DND-41 (cell line): ENCODE results near the gene CFAP73.

Experiments used
- ATAC-seq: fragments of 200-7000 bp; cut with Tn5 transposase; 3 replicates; pipeline ENCODE4 v1.9.1; 2021; ENCODE audit warnings: low read depth; ENCODE audit not compliant: insufficient read depth
- DNase-seq: peaks from one replicate; pipeline ENCODE4 v3.0.0-alpha.2; 2020
- H2AFZ ChIP-seq: 2 replicates; pipeline ENCODE4 v1.6.0; 2012; ENCODE audit warnings: low read depth, low read length
- H3K27ac ChIP-seq: 2 replicates; pipeline ENCODE4 v1.5.1; 2012; ENCODE audit warnings: low read length, inconsistent platforms
- H3K27me3 ChIP-seq: fragments of 200-600 bp; sonication (generic); 2 replicates; pipeline ENCODE4 v1.6.0; 2012; ENCODE audit warnings: low read length, mild to moderate bottlenecking, inconsistent platforms; ENCODE audit not compliant: insufficient read depth, poor library complexity
- H3K36me3 ChIP-seq: 2 replicates; pipeline ENCODE4 v1.5.1; 2012; ENCODE audit warnings: low read length, inconsistent platforms; ENCODE audit not compliant: insufficient read depth
- H3K4me1 ChIP-seq: 2 replicates; pipeline ENCODE4 v1.5.1; 2012; ENCODE audit warnings: mild to moderate bottlenecking, low read length; ENCODE audit not compliant: insufficient read depth
- H3K4me2 ChIP-seq: 2 replicates; pipeline ENCODE4 v1.6.0; 2012; ENCODE audit warnings: mild to moderate bottlenecking, moderate library complexity, low read length, inconsistent platforms; ENCODE audit not compliant: insufficient read depth
- H3K4me3 ChIP-seq, 2 experiments: fragments of 200-600 bp in 1 of 2; shearing (Covaris generic) in 1 of 2; 2 replicates each; pipeline ENCODE4 v1.5.1; 2012 to 2016; ENCODE audit warnings: inconsistent platforms in 2 of 2, low read length in 2 of 2, mild to moderate bottlenecking in 2 of 2, low read depth in 1 of 2, moderate library complexity in 1 of 2
- H3K79me2 ChIP-seq: 2 replicates; pipeline ENCODE4 v1.6.0; 2012; ENCODE audit warnings: low read length, inconsistent platforms; ENCODE audit not compliant: insufficient read depth
- H3K9ac ChIP-seq: 2 replicates; pipeline ENCODE4 v1.6.0; 2012; ENCODE audit warnings: low read depth, mild to moderate bottlenecking, inconsistent platforms, low read length, moderate library complexity
- H3K9me3 ChIP-seq: 2 replicates; pipeline ENCODE4 v1.5.1; 2012; ENCODE audit warnings: low read length, moderate library complexity, mild to moderate bottlenecking, inconsistent platforms; ENCODE audit not compliant: insufficient read depth, severe bottlenecking
- H4K20me1 ChIP-seq: 2 replicates; pipeline ENCODE4 v1.6.0; 2012; ENCODE audit warnings: low read length; ENCODE audit not compliant: insufficient read depth
- CTCF ChIP-seq: IDR thresholded peaks from 2 replicates; pipeline ENCODE4 v1.5.1; 2012; ENCODE audit warnings: borderline replicate concordance, low read length, moderate library complexity, mild to moderate bottlenecking; ENCODE audit not compliant: poor library complexity, severe bottlenecking; ENCODE audit errors: extremely low read depth
- EZH2 ChIP-seq: IDR thresholded peaks from 3 replicates; pipeline ENCODE4 v1.6.1; 2012; ENCODE audit warnings: borderline replicate concordance, low read depth, mild to moderate bottlenecking, moderate library complexity, low read length, inconsistent platforms; ENCODE audit not compliant: severe bottlenecking

Gene CFAP73

GRCh38 chr12:113173081-113173698, 23.7 kb downstream of the CFAP73 start:
- no peaks in the 10 kb centered on the region for H3K9me3 ChIP-seq
- no peaks in the 10 kb centered on the region for H3K27me3 ChIP-seq
- ATAC-seq (no peak), DNase-seq (no peak)
- no peaks in the 10 kb centered on the region for H3K4me1 ChIP-seq
- H3K9ac ChIP-seq = no peak overlapping the region
- H4K20me1 ChIP-seq = peaks cover 8% of the 10 kb centered on the region
- TF ChIP-seq EZH2 = no peak
- H3K36me3 ChIP-seq = peaks cover 95% of the 10 kb centered on the region
- H3K27ac ChIP-seq = peak overlapping the region; percentile 1; the same call in 1 of the 2 replicates
- no peak overlapping the region for H3K4me3 ChIP-seq
- no peak overlapping the region for H3K4me2 ChIP-seq
- no peak overlapping the region for H2AFZ ChIP-seq
- peaks cover 31% of the 10 kb centered on the region for H3K79me2 ChIP-seq

- Histone ChIP-seq H3K9me3 (no peaks in the 10 kb centered on the region), H3K27ac (no peak overlapping the region), H3K4me1 (no peaks in the 10 kb centered on the region), H3K9ac (no peak overlapping the region), H2AFZ (no peak overlapping the region), H4K20me1 (peaks cover 14% of the 10 kb centered on the region), H3K27me3 (no peaks in the 10 kb centered on the region), H3K4me2 (no peak overlapping the region), H3K36me3 (peaks cover 95% of the 10 kb centered on the region), H3K79me2 (peaks cover 33% of the 10 kb centered on the region), H3K4me3 (no peak overlapping the region)
- peak; percentile 98 for TF ChIP-seq CTCF
- TF ChIP-seq EZH2 = no peak
- DNase-seq (peak; percentile 75), ATAC-seq (peak; percentile 85)
Observed at GRCh38 chr12:113174461-113175384, 25.2 kb downstream of the CFAP73 start.

- Histone ChIP-seq H3K27ac (no peak overlapping the region), H3K9ac (no peak overlapping the region), H3K4me1 (peaks cover 13% of the 10 kb centered on the region), H3K4me2 (no peak overlapping the region), H3K4me3 (no peak overlapping the region), H4K20me1 (peaks cover 44% of the 10 kb centered on the region), H3K79me2 (peaks cover 52% of the 10 kb centered on the region), H3K9me3 (no peaks in the 10 kb centered on the region), H2AFZ (no peak overlapping the region), H3K36me3 (peaks cover 87% of the 10 kb centered on the region), H3K27me3 (no peaks in the 10 kb centered on the region)
- DNase-seq (no peak), ATAC-seq (no peak)
- TF ChIP-seq CTCF (no peak), EZH2 (no peak)
Observed at GRCh38 chr12:113179023-113179422, 29.5 kb downstream of the CFAP73 start.

- H3K79me2 ChIP-seq = peaks cover 63% of the 10 kb centered on the region
- no peaks in the 10 kb centered on the region for H3K27me3 ChIP-seq
- DNase-seq (no peak), ATAC-seq (no peak)
- TF ChIP-seq EZH2 = no peak
- TF ChIP-seq CTCF = no peak
- H3K4me3 ChIP-seq = no peak overlapping the region
- peaks cover 46% of the 10 kb centered on the region for H4K20me1 ChIP-seq
- no peak overlapping the region for H3K4me2 ChIP-seq
- peaks cover 18% of the 10 kb centered on the region for H3K4me1 ChIP-seq
- peaks cover 74% of the 10 kb centered on the region for H3K36me3 ChIP-seq
- no peak overlapping the region for H3K9ac ChIP-seq
- no peak overlapping the region for H3K27ac ChIP-seq
- H3K9me3 ChIP-seq = no peaks in the 10 kb centered on the region
- no peak overlapping the region for H2AFZ ChIP-seq
Observed at GRCh38 chr12:113180333-113180732, 30.8 kb downstream of the CFAP73 start.
